Measurements from ENCODE around the gene PIMREG.

DNA sequence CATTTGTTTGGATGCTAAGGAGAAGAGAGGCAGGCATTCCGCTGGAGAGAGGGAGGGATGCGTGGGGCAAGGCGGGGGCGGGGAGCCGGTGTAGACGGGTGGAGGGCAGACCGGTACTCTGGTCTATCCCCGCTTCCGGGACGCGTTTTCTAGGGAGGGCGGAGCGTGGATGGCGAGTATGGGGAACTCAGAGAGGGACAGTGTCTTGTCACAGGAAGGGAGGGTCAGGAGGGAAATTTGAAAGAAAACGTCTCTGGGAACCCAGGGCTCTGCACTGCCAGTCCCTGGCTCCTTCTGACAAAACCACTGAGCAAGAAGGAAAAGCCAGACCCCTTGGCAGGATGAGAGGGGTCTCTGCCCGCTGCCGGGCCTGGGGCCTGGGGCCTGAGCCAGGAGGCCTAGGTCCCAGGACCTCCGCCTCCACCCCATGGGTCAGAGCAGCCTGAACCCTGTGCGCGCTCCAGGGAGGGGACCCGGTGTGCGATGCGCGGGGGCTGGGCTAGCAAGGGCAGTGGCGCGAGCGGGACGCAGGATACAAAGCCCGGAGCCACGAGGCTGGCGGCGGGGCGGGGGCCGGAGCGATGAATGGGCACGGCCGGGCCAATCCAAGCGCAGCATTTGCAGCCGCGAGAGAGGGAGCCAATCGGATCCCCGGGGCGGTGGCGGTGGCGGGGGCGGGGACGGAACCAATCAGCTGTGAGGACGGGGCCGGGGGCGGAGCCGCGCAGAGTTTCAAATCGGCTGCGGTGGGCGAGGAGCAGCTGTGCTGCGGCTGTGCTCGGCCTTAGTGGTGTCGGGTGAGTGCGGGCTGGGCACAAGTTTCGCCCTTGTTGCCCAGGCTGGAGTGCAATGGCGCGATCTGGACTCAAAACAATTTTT lies at the start of gene PIMREG:
- TF ChIP-seq FOXK2 (IDR thresholded peaks at IDR 0.05), result no peak
- TF ChIP-seq ARNT (IDR thresholded peaks at IDR 0.05), result no peak
- no peak for TF ChIP-seq TARDBP (IDR thresholded peaks at IDR 0.05)
- TF ChIP-seq ZNF384 (IDR thresholded peaks at IDR 0.05), result no peak
- TF ChIP-seq HDGF (IDR thresholded peaks at IDR 0.05; ENCODE audit: borderline replicate concordance), result no peak
- no peak for TF ChIP-seq ELF4 (IDR thresholded peaks at IDR 0.05)
